Natural killer cell (primary cell): ENCODE results near the gene CTIF. TPM values are rescaled to one million over a fixed set of nuclear protein-coding genes. Genes with fewer than 3 reads are reported as not detected.
"Not testable (repeated sequence)": the region's sequence is repeated elsewhere in the genome, so short reads cannot be mapped to it uniquely, and the experiment has no call there.

Source experiments
- ATAC-seq, 3 donors: fragments of 150-1000 bp in 2 of 3; fragments of 200-7000 bp in 1 of 3; cut with Tn5 transposase; 1 replicate in 1 of 3; 2 replicates in 2 of 3; pipeline ENCODE4 v1.10.0; 2021; ENCODE audit warnings: mild to moderate bottlenecking in 2 of 3, moderate library complexity in 2 of 3
- DNase-seq, 2 donors: peaks; one replicate each; pipeline versions ENCODE4 v3.0.0 to v3.0.0-alpha.2; 2013 to 2021; ENCODE audit warnings: mixed read lengths in 1 of 2
- H3K27ac ChIP-seq: one replicate; pipeline ENCODE4 v1.5.1; 2013; ENCODE audit warnings: mild to moderate bottlenecking, low read length
- H3K27me3 ChIP-seq: one replicate; pipeline ENCODE4 v1.6.1; 2013; ENCODE audit warnings: low read length; ENCODE audit not compliant: control insufficient read depth, insufficient read depth
- H3K36me3 ChIP-seq: one replicate; pipeline ENCODE4 v1.6.1; 2013; ENCODE audit warnings: low read length; ENCODE audit not compliant: control insufficient read depth, insufficient read depth
- H3K4me1 ChIP-seq: one replicate; pipeline ENCODE4 v1.6.1; 2013; ENCODE audit warnings: low read length; ENCODE audit not compliant: control insufficient read depth, insufficient read depth
- H3K4me3 ChIP-seq: one replicate; pipeline ENCODE4 v1.5.1; 2013; ENCODE audit warnings: low read length
- H3K9me3 ChIP-seq: one replicate; pipeline ENCODE4 v1.6.1; 2013; ENCODE audit warnings: low read length; ENCODE audit not compliant: control insufficient read depth, insufficient read depth
- H3K27ac Mint-ChIP-seq, 2 donors: one replicate each; pipeline ENCODE4 v1.8.0; 2022; ENCODE audit warnings: mild to moderate bottlenecking in 2 of 2, mixed read lengths in 2 of 2, moderate library complexity in 1 of 2
- H3K27me3 Mint-ChIP-seq, 2 donors: one replicate each; pipeline ENCODE4 v1.8.0; 2022; ENCODE audit warnings: low read depth in 2 of 2, mixed read lengths in 2 of 2
- H3K36me3 Mint-ChIP-seq: one replicate; pipeline ENCODE4 v1.8.0; 2022; ENCODE audit warnings: mixed read lengths
- H3K4me1 Mint-ChIP-seq, 2 donors: one replicate each; pipeline ENCODE4 v1.8.0; 2022; ENCODE audit warnings: mixed read lengths in 2 of 2
- H3K4me3 Mint-ChIP-seq: one replicate; pipeline ENCODE4 v1.8.0; 2022; ENCODE audit warnings: mild to moderate bottlenecking, moderate library complexity, mixed read lengths
- H3K9me3 Mint-ChIP-seq, 2 donors: one replicate each; pipeline ENCODE4 v1.8.0; 2022; ENCODE audit warnings: mixed read lengths in 2 of 2
- WGBS: methylation state at CpG from one replicate; pipeline ENCODE4 v1.1.7; 2013; ENCODE audit warnings: missing lambda C conversion rate; ENCODE audit not compliant: insufficient coverage; 5-methylcytosine and 5-hydroxymethylcytosine counted together
- intact Hi-C: fragments of 100-400 bp; cut with micrococcal nuclease; formaldehyde crosslinking; loops from one replicate; pipeline ENCODE4 v1.14.2; 2022
- total RNA-seq, 4 donors: library from RNA; stranded (reverse); fragments of 120-200 nt in 1 of 4; gene quantifications; one replicate each; pipeline versions ENCODE4 v1.2.3 to v1.2.4, GENCODE V29; 2013 to 2022
- TF ChIP-seq, protein P1 (sequence below): fragments of 200-600 bp; IDR thresholded peaks from one replicate; pipeline ENCODE4 v1.8.0; 2022; ENCODE audit warnings: antibody characterized with exemption

Gene CTIF
- total RNA-seq, 3 donors from 2014 or later (not counting 1 experiment from before 2014, with no cell fraction given) = 6.9 to 10.2 (median 8.2) TPM

- TF ChIP-seq, protein P1, sequence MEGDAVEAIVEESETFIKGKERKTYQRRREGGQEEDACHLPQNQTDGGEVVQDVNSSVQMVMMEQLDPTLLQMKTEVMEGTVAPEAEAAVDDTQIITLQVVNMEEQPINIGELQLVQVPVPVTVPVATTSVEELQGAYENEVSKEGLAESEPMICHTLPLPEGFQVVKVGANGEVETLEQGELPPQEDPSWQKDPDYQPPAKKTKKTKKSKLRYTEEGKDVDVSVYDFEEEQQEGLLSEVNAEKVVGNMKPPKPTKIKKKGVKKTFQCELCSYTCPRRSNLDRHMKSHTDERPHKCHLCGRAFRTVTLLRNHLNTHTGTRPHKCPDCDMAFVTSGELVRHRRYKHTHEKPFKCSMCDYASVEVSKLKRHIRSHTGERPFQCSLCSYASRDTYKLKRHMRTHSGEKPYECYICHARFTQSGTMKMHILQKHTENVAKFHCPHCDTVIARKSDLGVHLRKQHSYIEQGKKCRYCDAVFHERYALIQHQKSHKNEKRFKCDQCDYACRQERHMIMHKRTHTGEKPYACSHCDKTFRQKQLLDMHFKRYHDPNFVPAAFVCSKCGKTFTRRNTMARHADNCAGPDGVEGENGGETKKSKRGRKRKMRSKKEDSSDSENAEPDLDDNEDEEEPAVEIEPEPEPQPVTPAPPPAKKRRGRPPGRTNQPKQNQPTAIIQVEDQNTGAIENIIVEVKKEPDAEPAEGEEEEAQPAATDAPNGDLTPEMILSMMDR = no peak
- Mint-ChIP-seq H3K9me3 (peaks cover 2% of the 10 kb centered on the region in 2 donors), H3K27ac (no peak overlapping the region), H3K36me3 (no peaks in the 10 kb centered on the region), H3K27me3 (peaks cover 0 to 12% of the 10 kb centered on the region in 2 donors), H3K4me3 (no peak overlapping the region), H3K4me1 (no peaks in the 10 kb centered on the region)
- 45% methylated on average over 1 of the region's 2 CpGs for WGBS
- ATAC-seq = no peak
- Histone ChIP-seq H3K9me3 (no peaks in the 10 kb centered on the region), H3K27ac (no peak overlapping the region), H3K4me3 (no peak overlapping the region), H3K36me3 (no peaks in the 10 kb centered on the region), H3K4me1 (no peaks in the 10 kb centered on the region), H3K27me3 (no peaks in the 10 kb centered on the region)
- DNase-seq = no peak
- intact Hi-C loops = no loop called here
Observed at GRCh38 chr18:48646976-48647375, 108.1 kb downstream of the CTIF start.

- DNase-seq = no peak
Observed at GRCh38 chr18:48649231-48649630, 110.4 kb downstream of the CTIF start.

DNA sequence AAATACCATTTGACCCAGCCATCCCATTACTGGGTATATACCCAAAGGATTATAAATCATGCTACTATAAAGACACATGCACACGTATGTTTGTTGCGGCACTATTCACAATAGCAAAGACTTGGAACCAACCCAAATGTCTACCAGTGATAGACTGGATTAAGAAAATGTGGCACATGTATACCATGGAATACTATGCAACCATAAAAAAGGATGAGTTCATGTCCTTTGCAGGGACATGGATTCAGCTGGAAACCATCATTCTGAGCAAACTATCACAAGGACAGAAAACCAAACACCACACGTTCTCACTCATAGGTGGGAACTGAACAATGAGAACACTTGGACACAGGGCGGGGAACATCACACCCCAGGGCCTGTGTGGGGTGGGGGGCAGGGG lies 115.8 kb downstream of the CTIF start:
- H3K36me3 Mint-ChIP-seq, H3K27ac ChIP-seq, H3K27me3 ChIP-seq, H3K9me3 ChIP-seq, H3K9me3 Mint-ChIP-seq, H3K4me3 ChIP-seq, H3K27ac Mint-ChIP-seq, H3K4me1 Mint-ChIP-seq, intact Hi-C loops, H3K4me3 Mint-ChIP-seq, DNase-seq, H3K36me3 ChIP-seq, ATAC-seq, H3K4me1 ChIP-seq: not testable (repeated sequence)
- peaks cover 0 to 15% of the 10 kb centered on the region in 2 donors for H3K27me3 Mint-ChIP-seq
- WGBS = 100% methylated on average over 2 of the region's 4 CpGs

More at GRCh38 chr18:48649231-48649630, 110.4 kb downstream of the CTIF start:
- H3K27ac Mint-ChIP-seq = no peak overlapping the region
- H3K36me3 Mint-ChIP-seq = no peaks in the 10 kb centered on the region
- no peaks in the 10 kb centered on the region for H3K27me3 ChIP-seq
- H3K4me1 Mint-ChIP-seq = no peaks in the 10 kb centered on the region
- H3K4me1 ChIP-seq = no peaks in the 10 kb centered on the region
- H3K27ac ChIP-seq = no peak overlapping the region
- H3K4me3 ChIP-seq = no peak overlapping the region
- TF ChIP-seq, protein P1 = no peak
- no peaks in the 10 kb centered on the region for H3K9me3 Mint-ChIP-seq
- intact Hi-C loops = no loop called here
- 93% methylated on average over 7 of the region's 7 CpGs for WGBS
- no peak for ATAC-seq
- no peaks in the 10 kb centered on the region for H3K36me3 ChIP-seq
- no peak overlapping the region for H3K4me3 Mint-ChIP-seq
- H3K27me3 Mint-ChIP-seq = peaks cover 0 to 15% of the 10 kb centered on the region in 2 donors
- H3K9me3 ChIP-seq = no peaks in the 10 kb centered on the region

DNA sequence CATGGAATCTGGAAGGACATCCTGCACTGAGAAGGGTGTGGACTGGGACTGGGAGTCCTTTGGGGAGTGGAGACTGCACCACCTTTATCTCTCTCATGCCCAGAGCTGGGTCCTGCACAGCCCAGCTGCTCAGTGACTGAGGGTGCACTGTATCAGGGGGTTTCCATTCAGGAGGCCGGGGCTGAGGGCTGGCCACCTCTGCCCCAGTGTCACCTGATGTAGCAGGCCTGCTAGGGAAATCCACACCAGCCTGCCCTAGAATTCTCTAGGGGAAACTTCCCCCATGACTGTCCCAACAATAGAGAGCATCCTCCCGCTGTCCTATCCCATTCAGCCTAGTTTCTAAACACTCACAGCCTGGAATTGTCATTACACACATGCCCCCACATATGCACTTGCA lies 116.7 kb downstream of the CTIF start:
- H3K9me3 ChIP-seq = no peaks in the 10 kb centered on the region
- intact Hi-C loops = no loop called here
- H3K4me3 Mint-ChIP-seq = no peak overlapping the region
- H3K36me3 ChIP-seq = no peaks in the 10 kb centered on the region
- no peaks in the 10 kb centered on the region for H3K4me1 ChIP-seq
- 92% methylated on average over 2 of the region's 2 CpGs for WGBS
- no peaks in the 10 kb centered on the region for H3K27me3 ChIP-seq
- no peak overlapping the region for H3K27ac Mint-ChIP-seq
- ATAC-seq = peak in 1 of 3 donors; percentile 41
- H3K36me3 Mint-ChIP-seq = no peaks in the 10 kb centered on the region
- no peaks in the 10 kb centered on the region for H3K9me3 Mint-ChIP-seq
- no peaks in the 10 kb centered on the region for H3K4me1 Mint-ChIP-seq
- TF ChIP-seq, protein P1 = no peak
- H3K27me3 Mint-ChIP-seq = peaks cover 0 to 7% of the 10 kb centered on the region in 2 donors
- DNase-seq = no peak
- no peak overlapping the region for H3K27ac ChIP-seq
- no peak overlapping the region for H3K4me3 ChIP-seq
